ENCODE measurements around the gene UROC1. TPM values are rescaled to one million over a fixed set of nuclear protein-coding genes. Genes with fewer than 3 reads are reported as not detected.

UROC1 gene
- total RNA-seq, 3 donors from 2014 or later: not detected

DNA sequence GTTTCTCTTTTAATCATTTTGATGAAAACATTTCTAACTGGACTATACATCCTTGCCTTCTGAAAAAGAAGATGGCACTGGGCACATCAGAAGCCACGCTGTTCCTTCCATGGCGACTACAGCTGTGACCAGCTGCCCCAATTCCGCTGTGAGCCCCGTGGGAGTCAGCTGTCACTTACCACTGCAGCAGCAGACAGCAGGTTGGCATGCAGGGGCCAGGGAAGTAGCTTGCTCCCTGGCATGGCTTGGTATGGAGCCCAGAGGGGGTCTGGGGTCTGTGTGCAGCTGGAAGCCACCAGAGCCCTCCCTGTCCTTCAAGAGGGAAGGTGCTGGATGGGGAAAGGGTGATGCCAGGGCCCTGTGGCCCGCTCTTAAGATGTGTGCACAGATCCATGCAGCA, 37.4 kb downstream of the UROC1 start:
- intact Hi-C loops (cut with DNase I, micrococcal nuclease): no loop called here
- no peaks in the 10 kb centered on the region for H3K9me3 ChIP-seq
- no peaks in the 10 kb centered on the region for H3K36me3 ChIP-seq (ENCODE audit: low read depth)
- TF ChIP-seq, protein P1, sequence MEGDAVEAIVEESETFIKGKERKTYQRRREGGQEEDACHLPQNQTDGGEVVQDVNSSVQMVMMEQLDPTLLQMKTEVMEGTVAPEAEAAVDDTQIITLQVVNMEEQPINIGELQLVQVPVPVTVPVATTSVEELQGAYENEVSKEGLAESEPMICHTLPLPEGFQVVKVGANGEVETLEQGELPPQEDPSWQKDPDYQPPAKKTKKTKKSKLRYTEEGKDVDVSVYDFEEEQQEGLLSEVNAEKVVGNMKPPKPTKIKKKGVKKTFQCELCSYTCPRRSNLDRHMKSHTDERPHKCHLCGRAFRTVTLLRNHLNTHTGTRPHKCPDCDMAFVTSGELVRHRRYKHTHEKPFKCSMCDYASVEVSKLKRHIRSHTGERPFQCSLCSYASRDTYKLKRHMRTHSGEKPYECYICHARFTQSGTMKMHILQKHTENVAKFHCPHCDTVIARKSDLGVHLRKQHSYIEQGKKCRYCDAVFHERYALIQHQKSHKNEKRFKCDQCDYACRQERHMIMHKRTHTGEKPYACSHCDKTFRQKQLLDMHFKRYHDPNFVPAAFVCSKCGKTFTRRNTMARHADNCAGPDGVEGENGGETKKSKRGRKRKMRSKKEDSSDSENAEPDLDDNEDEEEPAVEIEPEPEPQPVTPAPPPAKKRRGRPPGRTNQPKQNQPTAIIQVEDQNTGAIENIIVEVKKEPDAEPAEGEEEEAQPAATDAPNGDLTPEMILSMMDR (IDR thresholded peaks at IDR 0.05): no peak
- ATAC-seq (no peak), DNase-seq (no peak)
- no peaks in the 10 kb centered on the region for H3K4me1 ChIP-seq (ENCODE audit: low read depth)
- no peak overlapping the region for H3K4me3 ChIP-seq

DNA sequence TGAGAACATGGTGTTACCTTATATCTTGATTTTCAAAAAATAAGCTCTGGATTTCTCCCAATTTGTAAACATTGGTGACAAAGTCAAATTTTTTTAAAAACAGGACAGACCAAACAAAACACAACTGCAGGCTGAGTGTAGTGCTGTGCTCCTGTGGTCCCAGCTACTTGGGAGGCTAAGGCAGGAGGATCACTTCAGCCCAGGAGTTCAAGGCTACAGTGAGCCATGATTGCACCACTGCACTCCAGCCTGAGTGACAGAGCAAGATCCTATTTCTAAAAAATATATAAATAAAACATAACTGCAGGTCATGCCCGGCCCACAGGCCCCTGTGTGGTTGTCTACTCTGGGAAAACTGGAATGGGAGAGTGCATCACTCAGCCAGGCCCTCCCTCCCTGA, 37.9 kb downstream of the UROC1 start:
- TF ChIP-seq, protein P1 (IDR thresholded peaks at IDR 0.05): no peak
- no peak for DNase-seq
- no peak overlapping the region for H3K4me3 ChIP-seq
- ATAC-seq: no peak
- peaks cover under 1% of the 10 kb centered on the region for H3K4me1 ChIP-seq (ENCODE audit: low read depth)
- intact Hi-C loops (cut with DNase I, micrococcal nuclease): no loop called here
- no peaks in the 10 kb centered on the region for H3K36me3 ChIP-seq (ENCODE audit: low read depth)
- no peaks in the 10 kb centered on the region for H3K9me3 ChIP-seq

DNA sequence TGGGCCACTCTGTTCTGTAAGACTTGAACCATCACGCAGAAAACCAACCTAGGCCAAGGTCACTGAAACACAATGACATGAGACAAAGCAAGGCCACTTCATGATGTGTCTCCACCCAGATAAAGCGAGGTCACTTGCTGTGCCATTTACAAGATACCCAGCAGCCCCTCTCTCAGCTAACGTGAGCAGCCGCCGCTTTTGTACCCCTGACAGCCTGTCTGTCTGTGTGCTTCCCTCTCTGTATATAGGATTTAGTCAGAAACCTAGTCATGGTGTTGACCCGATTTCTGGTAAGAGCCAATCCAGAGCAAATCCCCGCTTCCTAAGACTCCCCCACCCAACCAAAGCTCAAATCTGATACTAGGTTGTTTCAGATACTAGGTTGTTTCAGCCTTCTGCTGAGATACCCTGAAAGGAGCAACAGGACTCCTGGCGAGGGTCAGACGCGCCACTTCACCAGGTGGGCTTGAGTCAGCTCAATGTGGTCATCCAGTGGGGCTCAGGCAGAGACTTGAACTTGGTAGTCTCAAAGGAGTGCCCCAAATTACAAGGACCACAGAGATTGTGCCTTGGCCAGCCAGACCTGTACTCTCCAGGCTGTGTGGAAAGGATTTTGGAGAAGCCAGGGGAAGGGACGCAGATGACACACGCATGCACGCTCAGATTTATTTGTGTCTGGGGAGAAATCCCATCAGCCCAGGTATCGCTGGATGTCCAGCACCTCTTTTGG, 38.8 kb downstream of the UROC1 start:
- H3K36me3 ChIP-seq (ENCODE audit: low read depth): no peaks in the 10 kb centered on the region
- no peak for ATAC-seq
- TF ChIP-seq, protein P1 (IDR thresholded peaks at IDR 0.05): no peak
- no peak for DNase-seq
- no peak overlapping the region for H3K4me3 ChIP-seq
- no peaks in the 10 kb centered on the region for H3K9me3 ChIP-seq
- H3K4me1 ChIP-seq (ENCODE audit: low read depth): peaks cover 8% of the 10 kb centered on the region
- intact Hi-C loops (cut with DNase I, micrococcal nuclease): no loop called here

DNA sequence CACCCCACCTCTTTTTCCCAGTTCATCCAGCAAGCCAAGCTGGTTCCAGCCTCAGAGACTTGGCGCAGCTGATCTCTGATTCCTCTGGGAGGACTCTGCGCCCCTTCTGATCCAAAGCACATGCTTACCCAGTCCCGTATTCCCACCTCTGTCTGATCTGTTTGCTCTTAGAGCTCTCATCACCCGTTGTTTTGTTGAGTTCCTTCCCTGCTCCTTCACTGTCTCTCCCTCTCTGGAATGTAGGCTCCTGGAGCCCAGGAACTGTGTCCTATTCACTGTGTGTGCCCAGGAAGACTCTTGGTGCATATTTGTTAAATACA, 40.6 kb downstream of the UROC1 start:
- Histone ChIP-seq H3K4me1 (ENCODE audit: low read depth) (peaks cover 19% of the 10 kb centered on the region), H3K36me3 (ENCODE audit: low read depth) (no peaks in the 10 kb centered on the region), H3K4me3 (no peak overlapping the region), H3K9me3 (no peaks in the 10 kb centered on the region)
- ATAC-seq (no peak), DNase-seq (peak in 1 of 3 donors; percentile 15)
- TF ChIP-seq, protein P1 (IDR thresholded peaks at IDR 0.05): no peak
- intact Hi-C loops (cut with DNase I, micrococcal nuclease): no loop called here

DNA sequence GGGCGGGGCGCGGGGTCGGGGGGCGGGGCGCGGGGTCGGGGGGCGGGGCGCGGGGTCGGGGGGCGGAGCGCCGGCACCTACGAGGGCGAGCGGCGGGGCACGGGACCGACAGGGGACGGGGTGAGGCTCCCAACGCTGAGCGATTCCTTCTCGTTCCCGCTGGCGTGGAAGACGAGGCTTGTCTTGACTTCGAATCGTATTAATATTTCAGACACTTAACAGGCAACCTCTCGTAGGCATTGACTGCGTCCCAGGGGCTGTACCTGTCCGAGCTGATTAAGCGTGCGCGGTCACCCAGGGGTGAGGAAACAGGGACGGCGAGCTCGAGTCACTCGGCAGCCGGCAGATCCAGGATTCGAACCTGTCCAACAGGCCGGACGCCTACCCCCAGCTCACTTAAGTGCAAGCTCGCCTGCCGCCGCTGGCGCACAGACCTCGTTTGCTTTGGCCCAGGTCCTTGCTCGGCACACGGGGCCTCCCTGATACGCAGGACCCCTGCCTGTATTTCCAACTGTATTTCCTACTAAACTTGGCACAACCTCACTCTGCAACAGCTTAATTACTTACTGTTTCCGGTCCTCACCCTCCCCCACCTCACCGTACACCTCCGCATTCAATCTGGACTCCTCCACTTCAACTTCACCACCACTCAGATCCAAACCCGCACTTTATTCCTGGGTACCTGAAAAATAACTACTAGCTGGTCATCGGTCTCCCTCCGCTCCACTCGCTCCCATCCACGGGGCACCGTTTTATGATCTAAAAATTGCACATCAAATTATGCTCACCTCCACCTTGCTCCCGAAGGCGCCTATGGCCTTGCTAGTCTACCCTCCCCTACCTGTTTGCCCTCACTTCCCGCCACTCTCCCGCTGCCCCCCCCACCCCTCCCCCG, 41.2 kb downstream of the UROC1 start:
- TF ChIP-seq, protein P1 (IDR thresholded peaks at IDR 0.05): no peak
- H3K4me3 ChIP-seq: peak overlapping the region; percentile 26
- intact Hi-C loops (cut with DNase I, micrococcal nuclease): no loop called here
- H3K4me1 ChIP-seq (ENCODE audit: low read depth): peaks cover 19% of the 10 kb centered on the region
- ATAC-seq (peak; percentile 27), DNase-seq (peak; percentile 37 to 87 (median 77))
- H3K36me3 ChIP-seq (ENCODE audit: low read depth): no peaks in the 10 kb centered on the region
- H3K9me3 ChIP-seq: no peaks in the 10 kb centered on the region

Measured in mucosa of descending colon (tissue), 3 donors.